Measurements from ENCODE around the gene SMAGP. TPM values are rescaled to one million over a fixed set of nuclear protein-coding genes. Genes with fewer than 3 reads are reported as not detected.
A peak's percentile ranks its signal among the peaks of the same experiment; 100 is the strongest.

SMAGP gene
- total and polyA plus RNA-seq, 2 of the 4 experiments (the other 2 are of a cell fraction), result 12.2 to 42.7 TPM

DNA sequence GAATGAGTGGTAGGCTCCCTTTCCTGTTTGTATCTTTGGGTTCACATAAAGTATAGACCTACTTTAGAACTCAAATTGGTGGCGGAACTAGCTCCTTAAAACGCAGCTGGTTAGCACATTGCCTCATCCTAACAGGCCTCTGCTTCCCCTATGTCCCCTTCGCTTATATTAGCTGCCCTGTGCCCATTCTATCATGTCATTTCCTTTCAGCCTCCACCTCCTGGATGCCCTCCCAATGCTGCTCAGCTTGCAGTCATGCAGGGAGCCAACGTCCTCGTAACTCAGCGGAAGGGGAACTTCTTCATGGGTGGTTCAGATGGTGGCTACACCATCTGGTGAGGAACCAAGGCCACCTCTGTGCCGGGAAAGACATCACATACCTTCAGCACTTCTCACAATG is 28.1 kb downstream of the SMAGP start:
- Histone ChIP-seq H3K4ac (ENCODE audit: low read depth, low read length) (no peak overlapping the region), H4K20me1 (ENCODE audit: insufficient read depth, low read length) (peaks cover 9% of the 10 kb centered on the region; the same call in 1 of the 2 replicates), H2BK120ac (ENCODE audit: low read depth, low read length) (no peak overlapping the region), H4K91ac (ENCODE audit: insufficient read depth, low read depth, low read length) (no peak overlapping the region), H3K79me1 (ENCODE audit: low read depth in 1 of 2, low read length in 2 of 2) (peaks cover 29 to 73% of the 10 kb centered on the region in 2 experiments), H3K36me3 (ENCODE audit: control insufficient read depth, insufficient read depth, low read length) (peaks cover 37% of the 10 kb centered on the region), H3K27ac (ENCODE audit: insufficient read depth, low read length) (no peak overlapping the region), H3K4me1 (ENCODE audit: control insufficient read depth, insufficient read depth, low read length) (peaks cover 13% of the 10 kb centered on the region), H3K4me3 (ENCODE audit: insufficient read depth, low read depth, low read length) (no peak overlapping the region), H2AK9ac (replicated peaks; ENCODE audit: low read depth, low read length, poor library complexity) (no peak overlapping the region), H4K8ac (ENCODE audit: low read depth in 2 of 2, low read length in 2 of 2) (no peak overlapping the region), H3K9ac (ENCODE audit: low read depth, low read length) (no peak overlapping the region), H2BK5ac (ENCODE audit: low read depth, low read length, poor library complexity, severe bottlenecking) (no peak overlapping the region), H2BK15ac (ENCODE audit: low read depth, low read length) (no peak overlapping the region), H3K56ac (ENCODE audit: extremely low read depth, insufficient read depth, low read length) (no peak overlapping the region), H3K9me3 (ENCODE audit: control insufficient read depth, insufficient read depth, low read length) (no peaks in the 10 kb centered on the region), H3K14ac (replicated peaks; ENCODE audit: low read depth, low read length) (no peak overlapping the region), H3K27me3 (ENCODE audit: control insufficient read depth, insufficient read depth, low read length) (no peaks in the 10 kb centered on the region), H2AK5ac (ENCODE audit: low read depth, low read length) (peak overlapping the region; percentile 53; the same call in 1 of the 2 replicates), H3K9me1 (ENCODE audit: insufficient read depth, low read length) (peaks cover 22% of the 10 kb centered on the region), H3K4me2 (ENCODE audit: low read depth, low read length) (no peak overlapping the region), H2BK20ac (ENCODE audit: low read depth, low read length) (no peak overlapping the region), H3K18ac (ENCODE audit: low read depth, low read length) (no peak overlapping the region), H4K5ac (ENCODE audit: low read depth, low read length) (no peak overlapping the region), H2AFZ (replicated peaks; ENCODE audit: low read length, poor library complexity) (no peak overlapping the region), H3K23ac (ENCODE audit: low read depth, low read length) (no peak overlapping the region)
- no TSS peak for BruUV-seq (replicated peaks)
- in situ Hi-C loops (cut with MboI; ENCODE audit: low sequenced_read_pairs) (no loop called here), dilution Hi-C loops (cut with HindIII; ENCODE audit: low sequenced_read_pairs, unreplicated experiment) (no loop called here), intact Hi-C loops (cut with micrococcal nuclease) (no loop called here)
- no peak for TF ChIP-seq RFX5 (IDR thresholded peaks at IDR 0.05; ENCODE audit: low read depth, low read length)
- no peak for TF ChIP-seq CTCF (conservative IDR thresholded peaks at IDR 0.05; ENCODE audit: low read depth, low read length)
- TF ChIP-seq, protein P1, sequence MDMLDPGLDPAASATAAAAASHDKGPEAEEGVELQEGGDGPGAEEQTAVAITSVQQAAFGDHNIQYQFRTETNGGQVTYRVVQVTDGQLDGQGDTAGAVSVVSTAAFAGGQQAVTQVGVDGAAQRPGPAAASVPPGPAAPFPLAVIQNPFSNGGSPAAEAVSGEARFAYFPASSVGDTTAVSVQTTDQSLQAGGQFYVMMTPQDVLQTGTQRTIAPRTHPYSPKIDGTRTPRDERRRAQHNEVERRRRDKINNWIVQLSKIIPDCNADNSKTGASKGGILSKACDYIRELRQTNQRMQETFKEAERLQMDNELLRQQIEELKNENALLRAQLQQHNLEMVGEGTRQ (IDR thresholded peaks at IDR 0.05; ENCODE audit: low read depth, low read length), result no peak
- WGBS, 2 experiments (ENCODE audit: extremely low coverage in 2 of 2, insufficient read length in 1 of 2), result 95% methylated on average over 4 of the region's 7 CpGs; no CpG with 5 or more reads in 1 of the 2 experiments
- ATAC-seq (ENCODE audit: low read depth) (no peak), DNase-seq (no peak)
- CTCF ChIA-PET, result no interaction called here
- POLR2A ChIA-PET (ENCODE audit: unreplicated experiment), result no interaction called here

Measured in IMR-90 (cell line).